Mammary epithelial cell (primary cell): Measurements from ENCODE around the gene FOXL1.

Experiments
- CTCF ChIP-seq, 2 donors: IDR thresholded peaks in 1 of 2; conservative IDR thresholded peaks in 1 of 2; 2 replicates each; pipeline ENCODE4 v1.5.1; 2011 to 2012; ENCODE audit warnings: inconsistent platforms in 2 of 2, low read length in 2 of 2, mild to moderate bottlenecking in 2 of 2, control low read depth in 1 of 2, low read depth in 1 of 2; ENCODE audit not compliant: insufficient read depth in 1 of 2; ENCODE audit errors: extremely low read depth in 1 of 2
- EZH2 ChIP-seq: IDR thresholded peaks from 2 replicates; pipeline ENCODE4 v1.6.1; 2012; ENCODE audit warnings: low read length, inconsistent platforms, borderline replicate concordance

GRCh38 chr16:86532526-86532815, 45.9 kb upstream of the FOXL1 start:
- TF ChIP-seq CTCF (conservative IDR thresholded peaks at IDR 0.05 in 1 of 2, IDR thresholded peaks at IDR 0.05 in 1 of 2; ENCODE audit: extremely low read depth in 1 of 2, insufficient read depth in 1 of 2, low read depth in 1 of 2, low read length in 2 of 2) (no peak), EZH2 (no peak)
